SIG-M5 treated with dmso at 0.1 percent for 504 hours (cell line): ENCODE measurements around the gene GLB1L3.

Experiments used
- DNase-seq: peaks from one replicate; lab custom pipeline; 2025; ENCODE audit not compliant: unreplicated experiment; lab: John Stamatoyannopoulos, UW

Gene GLB1L3

DNA sequence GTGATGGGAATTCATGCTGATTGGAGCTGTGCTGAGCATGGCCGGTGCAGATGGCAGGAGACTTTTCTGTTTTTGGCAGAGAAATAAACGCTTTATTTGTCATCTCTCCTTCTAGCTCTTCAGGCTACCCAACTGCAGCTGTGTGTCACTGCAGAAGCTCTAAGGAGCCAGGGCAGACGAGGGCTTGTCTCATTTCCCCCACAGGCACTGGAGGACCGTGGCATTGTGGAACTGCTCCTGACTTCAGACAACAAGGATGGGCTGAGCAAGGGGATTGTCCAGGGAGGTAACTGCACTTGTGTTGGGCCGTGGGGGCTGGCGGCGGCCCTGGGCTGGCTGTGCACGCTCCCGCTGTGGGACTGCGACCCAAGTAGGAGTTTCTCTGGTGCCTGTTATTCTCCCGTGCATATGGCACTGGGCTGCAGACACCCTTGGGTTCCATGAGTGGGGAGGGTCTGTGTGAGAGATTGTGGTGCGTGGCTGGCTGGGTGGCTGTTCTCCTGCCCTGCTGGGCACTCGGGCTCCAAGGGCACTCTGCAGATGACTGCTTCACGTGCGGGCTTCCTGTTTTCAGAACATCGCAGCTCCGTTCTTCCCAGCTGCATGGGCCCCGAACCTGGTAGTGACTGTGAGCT lies 82.8 kb downstream of the GLB1L3 start:
- DNase-seq, result no peak

DNA sequence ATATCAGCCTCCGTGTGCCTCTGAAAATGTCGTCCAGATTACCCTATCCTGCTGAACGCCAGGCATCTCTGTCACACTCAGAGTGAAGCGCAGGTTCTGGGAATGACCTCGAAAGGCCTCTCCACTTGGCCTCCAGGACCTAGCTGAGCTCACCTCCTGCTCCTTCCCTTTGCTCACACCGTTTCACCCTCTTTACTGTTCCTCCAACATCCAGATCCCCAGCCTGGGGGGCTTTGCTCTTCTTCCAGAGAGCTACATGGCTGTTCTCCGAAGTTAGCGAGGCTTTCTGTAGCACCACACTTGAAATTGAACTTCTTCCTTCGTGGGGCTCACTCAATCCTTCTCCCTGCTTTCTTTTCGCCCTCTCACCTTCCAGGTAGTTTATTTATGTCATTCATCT lies 83.5 kb downstream of the GLB1L3 start:
- no peak for DNase-seq

DNA sequence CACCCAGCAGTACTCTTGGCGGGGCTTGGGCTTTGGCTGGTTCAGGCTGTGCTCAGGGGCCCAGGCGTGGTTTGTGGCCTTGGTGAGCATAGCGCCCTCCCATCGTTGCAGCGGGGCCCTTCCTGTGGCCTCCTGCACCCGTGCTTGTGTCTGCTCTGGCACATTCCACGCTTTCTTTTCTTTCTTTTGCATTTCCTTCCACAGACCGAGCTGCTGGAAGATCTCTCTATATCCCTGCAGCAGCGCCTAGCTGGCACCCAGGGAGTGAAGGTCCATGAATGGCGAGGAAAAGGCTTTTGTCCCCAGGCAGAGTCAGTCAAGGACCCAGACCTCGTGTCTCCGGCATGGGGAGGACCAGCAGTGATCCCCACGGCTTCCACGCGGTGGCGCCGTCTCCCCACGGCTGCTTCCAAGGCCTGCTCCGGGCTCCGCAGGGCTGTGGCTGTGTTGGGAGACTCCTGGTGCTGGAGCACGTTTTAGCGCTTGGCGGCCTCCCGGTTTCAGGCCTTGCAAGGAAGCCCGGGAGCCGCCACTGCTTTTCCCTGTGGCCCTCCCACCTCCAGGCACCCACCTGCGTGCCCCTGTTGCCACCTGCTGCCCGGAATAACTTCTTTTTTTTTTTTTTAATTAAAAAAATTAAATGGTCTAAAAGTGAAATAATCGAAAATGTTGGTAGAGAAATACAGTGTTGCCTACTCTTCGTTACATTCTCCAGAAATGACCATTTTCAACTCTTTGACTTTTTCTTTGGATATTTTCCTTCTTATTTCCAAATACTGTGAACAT lies 84.1 kb downstream of the GLB1L3 start:
- peak; percentile 58 for DNase-seq

DNA sequence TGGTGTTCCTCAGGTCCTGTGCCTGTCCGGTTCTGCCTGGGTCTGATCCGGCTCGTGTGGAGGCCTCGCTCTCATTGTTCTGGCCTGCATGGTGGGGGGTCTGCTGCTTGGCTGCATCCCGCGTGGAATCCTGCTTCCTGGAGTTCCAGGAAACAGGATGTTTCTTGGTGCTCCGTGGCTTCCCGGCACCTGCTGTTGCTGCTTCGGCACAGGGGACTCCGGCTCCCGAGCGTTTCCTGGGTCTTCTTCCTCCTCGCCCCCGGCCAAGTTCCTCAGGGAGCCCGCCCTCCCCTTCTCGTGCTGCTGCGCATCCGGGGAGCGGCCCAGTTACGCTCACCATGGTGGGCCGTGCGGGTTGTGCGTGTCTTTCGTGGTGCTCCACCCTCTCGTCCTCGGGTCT lies 85.5 kb downstream of the GLB1L3 start:
- no peak for DNase-seq

DNA sequence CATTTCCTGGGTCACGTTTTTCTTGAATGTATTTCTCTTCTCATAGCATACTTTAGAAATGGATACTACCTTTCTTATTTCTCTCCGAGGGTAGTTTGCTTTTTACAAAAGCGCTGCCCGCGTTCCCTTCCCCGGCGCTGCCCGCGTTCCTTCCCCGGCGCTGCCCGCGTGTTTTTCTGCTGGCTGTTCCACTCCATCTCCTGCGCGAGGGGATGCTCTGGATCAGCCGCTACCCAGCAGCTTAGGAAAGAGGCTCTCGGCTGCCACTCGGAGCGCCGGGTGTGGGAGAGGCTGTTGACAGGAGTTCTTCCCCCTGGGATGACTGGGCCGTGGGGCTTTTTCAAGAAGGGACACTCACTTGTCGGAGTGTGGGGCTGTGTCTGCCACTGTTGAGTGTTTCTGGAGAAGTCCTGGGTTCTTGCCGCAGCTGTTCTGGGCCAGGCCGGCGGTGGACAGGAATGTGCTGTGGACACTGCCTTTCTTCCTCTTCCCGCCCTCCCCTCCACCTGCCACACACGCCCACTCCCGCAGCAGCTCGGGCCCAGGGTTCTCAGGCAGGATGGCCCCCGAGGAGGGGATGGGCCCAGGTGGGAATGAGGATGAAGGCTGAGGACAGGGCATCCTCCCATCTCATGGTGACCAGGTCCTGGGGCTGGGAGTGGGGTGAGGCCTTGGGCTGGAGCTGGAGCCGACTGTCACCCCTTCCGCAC lies 86.2 kb downstream of the GLB1L3 start:
- DNase-seq, result no peak

DNA sequence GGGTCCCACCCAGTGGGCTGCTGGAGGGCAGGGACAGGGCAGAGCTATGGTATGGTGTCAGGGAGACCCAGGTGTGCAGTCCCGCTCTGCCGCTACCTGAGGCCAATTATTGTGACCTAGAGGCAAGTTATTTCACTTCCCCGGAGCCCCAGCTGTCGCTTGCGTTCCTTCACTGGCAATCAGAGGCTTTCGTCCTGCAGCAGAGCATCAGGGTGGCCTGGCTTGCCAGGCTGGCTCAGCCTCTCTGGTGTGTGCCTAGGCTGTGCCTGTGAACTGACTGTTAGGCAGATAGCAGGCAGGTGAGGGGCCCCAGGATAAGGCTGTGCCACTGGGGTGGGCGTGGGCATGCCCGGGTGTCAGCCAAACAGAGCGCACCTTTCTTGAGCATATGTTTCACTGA lies 87.0 kb downstream of the GLB1L3 start:
- DNase-seq, result no peak

DNA sequence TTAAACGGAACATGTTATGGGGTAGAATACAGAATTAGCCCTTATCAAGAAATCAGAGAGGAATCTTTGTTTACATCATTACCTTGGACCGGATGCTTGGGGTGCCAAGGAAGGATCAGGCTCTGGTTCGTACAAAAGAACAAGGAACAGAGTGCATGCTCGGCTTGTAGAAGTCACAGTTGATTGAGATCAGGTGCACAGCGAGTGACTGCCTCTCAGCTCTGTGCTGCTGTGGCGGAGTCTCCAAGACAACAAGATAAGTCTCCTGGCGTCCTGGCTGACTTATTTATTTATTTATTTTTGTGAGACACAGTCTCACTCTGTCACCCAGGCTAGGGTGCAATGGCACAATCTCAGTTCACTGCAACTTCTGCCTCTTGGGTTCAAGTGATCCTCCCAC lies 87.4 kb downstream of the GLB1L3 start:
- no peak for DNase-seq

DNA sequence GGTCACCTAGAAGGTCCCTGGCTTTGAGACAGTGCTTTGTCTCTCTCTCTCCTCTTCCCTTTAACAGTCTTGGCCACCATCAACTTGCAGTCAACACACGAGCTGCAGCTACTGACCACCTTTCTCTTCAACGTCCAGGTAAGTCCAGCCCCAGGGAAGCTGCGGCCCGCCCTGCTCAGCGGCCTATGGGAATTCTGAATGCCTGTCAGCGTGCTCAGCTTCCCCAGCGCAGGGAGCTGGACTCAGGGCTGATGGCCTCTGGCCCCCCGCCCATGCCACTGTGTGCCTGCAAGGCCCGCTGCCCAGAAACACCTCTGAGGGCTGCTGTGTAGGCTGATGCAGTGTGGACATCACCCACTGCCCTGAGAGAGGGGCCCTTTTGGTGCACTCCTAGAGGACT lies 88.1 kb downstream of the GLB1L3 start:
- DNase-seq, result no peak

DNA sequence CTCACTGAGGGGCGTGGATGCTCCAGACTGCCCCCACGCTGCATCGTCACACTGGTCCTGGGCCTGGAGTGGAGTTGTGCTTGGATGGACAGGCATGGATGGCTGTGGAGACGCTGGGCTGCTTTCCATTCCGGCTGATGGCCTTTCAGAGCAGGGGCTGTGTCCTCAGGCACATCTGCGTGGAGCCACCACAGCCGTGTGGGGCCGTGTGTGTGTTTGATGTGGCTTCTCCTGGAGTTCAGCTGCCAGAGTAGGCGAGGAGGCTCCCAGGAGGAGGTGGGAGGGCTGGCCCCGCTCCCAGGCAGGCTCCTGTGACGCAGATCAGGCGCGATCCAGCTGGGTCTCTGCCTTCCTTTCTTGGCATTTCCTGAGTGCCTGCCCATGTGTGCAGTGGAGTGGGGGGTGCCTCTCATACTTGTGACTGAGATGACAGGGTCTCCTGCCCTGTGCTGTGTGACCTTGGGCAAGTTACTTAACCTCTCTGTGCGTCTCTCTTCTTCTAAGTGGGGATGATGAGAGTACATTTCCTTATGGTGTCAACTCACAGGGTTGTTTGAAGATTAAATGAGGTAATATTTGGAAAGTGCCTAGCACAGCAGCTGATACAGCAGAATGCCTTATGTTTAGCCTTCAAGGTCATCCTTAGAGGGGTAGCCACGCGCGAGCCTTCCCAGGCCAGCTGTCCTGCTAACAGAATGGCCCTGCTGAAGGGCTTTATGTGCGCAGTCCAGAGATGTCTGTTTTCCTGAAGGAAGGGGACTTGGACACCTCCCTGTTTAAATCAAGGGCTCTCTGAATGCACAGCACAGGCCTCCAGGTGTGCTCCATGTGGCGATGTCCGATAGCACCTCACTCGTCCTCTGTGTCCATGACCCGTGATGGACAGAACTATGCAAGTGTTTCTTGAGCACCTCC lies 89.1 kb downstream of the GLB1L3 start:
- DNase-seq, result no peak

DNA sequence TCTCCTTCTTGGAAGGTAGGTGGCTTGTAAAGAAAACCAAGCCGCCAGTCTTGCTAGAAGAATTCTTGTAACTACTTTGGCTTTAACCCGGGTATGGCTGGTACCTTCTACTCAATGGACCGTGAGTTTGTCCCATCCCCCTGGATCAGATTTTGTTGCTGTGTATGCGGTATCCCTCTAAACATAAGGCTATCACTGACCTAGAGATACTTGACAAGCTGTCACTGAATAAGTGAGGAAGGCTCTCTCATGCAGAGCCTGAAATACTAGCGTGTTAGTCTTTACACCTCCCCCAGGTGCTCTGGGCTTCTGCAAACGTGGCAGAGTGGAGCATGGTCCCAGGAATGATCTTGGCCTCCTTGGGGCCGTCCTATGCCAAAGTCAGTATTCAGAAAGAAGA lies 90.1 kb downstream of the GLB1L3 start:
- DNase-seq, result no peak

DNA sequence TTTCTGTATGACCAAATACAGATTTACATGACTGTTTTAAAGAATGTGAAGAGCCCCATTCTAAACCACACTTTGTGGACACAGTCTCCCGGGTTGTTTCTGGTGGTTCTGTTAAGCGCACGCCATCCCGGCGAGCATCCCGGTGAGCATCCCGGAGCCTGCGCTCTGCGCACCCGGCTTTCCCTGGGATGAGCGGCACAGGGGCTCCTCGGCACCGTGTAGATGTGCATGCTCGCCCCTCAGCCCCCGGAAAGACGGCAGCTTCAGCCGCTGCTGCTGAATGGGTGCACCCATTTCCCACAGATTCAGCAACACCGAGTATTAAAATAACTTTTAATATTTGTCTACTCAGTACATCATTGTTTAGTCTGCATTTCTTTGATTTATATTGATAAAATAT lies 91.6 kb downstream of the GLB1L3 start:
- DNase-seq, result no peak
